ENCODE results near the gene TPPP2.

The TPPP2 gene

DNA sequence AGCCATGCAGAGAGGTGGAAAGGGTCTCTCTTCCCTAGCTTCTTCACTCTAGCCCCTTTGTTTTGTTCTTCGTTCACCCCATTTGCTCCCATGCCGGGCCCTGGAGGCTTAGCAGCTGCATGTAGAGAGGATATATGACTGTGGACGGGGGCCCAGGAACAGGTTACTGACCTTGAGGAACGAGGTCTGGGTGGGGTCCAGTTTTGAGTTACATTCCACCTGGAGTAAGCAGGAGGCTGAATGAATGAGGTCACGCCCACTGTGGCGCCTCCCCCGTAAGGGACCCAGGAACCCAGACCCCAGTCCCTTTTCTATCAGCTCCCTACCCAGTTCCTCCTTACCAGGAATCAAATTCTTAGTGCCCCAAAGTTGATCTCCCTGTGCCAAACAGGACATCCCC lies 11.7 kb upstream of the TPPP2 start:
- Histone ChIP-seq H3K9ac (ENCODE audit: low read length) (no peak overlapping the region), H3K27ac (ENCODE audit: low read length) (no peak overlapping the region), H3K9me3 (ENCODE audit: control insufficient read depth, low read depth, low read length) (no peaks in the 10 kb centered on the region), H3K4me1 (ENCODE audit: control insufficient read depth, low read depth, low read length) (peaks cover 6% of the 10 kb centered on the region), H3K4me3 (ENCODE audit: low read length) (no peak overlapping the region), H3K27me3 (ENCODE audit: control insufficient read depth, insufficient read depth, low read length) (peaks cover 10% of the 10 kb centered on the region), H3K36me3 (ENCODE audit: control insufficient read depth, low read depth, low read length) (no peaks in the 10 kb centered on the region)

DNA sequence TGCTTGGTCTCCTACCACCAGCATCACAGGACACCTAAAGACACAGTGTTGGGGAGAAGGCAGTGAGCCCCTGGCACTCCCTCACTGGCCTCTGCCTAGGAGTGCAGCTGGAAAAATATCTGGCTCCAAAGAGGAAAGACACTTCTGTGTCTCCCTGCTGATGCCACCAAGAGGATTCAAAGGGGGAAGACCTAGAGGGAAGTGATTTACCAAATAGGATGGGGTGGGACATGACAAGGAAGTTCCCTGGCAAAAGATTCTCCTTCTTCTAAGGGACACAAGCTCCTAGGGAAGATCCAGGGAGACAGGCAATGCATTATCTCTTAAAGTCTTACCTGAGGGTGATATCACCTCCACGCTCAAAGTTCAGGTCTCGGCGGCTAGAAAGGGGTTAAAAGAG lies 11.2 kb upstream of the TPPP2 start:
- Histone ChIP-seq H3K27me3 (ENCODE audit: control insufficient read depth, insufficient read depth, low read length) (peaks cover 15% of the 10 kb centered on the region), H3K9ac (ENCODE audit: low read length) (no peak overlapping the region), H3K4me1 (ENCODE audit: control insufficient read depth, low read depth, low read length) (peaks cover 9% of the 10 kb centered on the region), H3K4me3 (ENCODE audit: low read length) (no peak overlapping the region), H3K9me3 (ENCODE audit: control insufficient read depth, low read depth, low read length) (no peaks in the 10 kb centered on the region), H3K27ac (ENCODE audit: low read length) (no peak overlapping the region), H3K36me3 (ENCODE audit: control insufficient read depth, low read depth, low read length) (no peaks in the 10 kb centered on the region)

DNA sequence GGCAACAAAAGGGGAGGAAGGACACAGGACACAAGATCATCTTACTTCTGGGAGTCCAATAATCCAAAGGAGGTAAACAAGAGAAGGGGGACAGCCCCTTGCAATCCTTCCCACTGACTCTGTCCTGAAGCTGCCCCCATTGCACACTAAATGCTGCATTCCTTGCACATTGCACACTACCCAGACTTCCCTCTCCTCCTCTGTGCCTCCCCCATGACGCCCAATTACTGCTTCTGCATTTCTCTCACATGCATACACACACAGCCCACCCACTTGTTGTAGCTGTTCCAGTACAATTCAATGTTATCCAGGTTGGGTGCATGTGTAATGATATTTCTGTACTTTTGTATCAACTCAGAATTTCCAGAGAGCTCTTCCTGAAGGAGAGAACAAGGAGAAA lies 10.7 kb upstream of the TPPP2 start:
- Histone ChIP-seq H3K9ac (ENCODE audit: low read length) (no peak overlapping the region), H3K4me3 (ENCODE audit: low read length) (no peak overlapping the region), H3K27ac (ENCODE audit: low read length) (no peak overlapping the region), H3K4me1 (ENCODE audit: control insufficient read depth, low read depth, low read length) (peaks cover 12% of the 10 kb centered on the region), H3K36me3 (ENCODE audit: control insufficient read depth, low read depth, low read length) (no peaks in the 10 kb centered on the region), H3K27me3 (ENCODE audit: control insufficient read depth, insufficient read depth, low read length) (peaks cover 20% of the 10 kb centered on the region), H3K9me3 (ENCODE audit: control insufficient read depth, low read depth, low read length) (no peaks in the 10 kb centered on the region)

DNA sequence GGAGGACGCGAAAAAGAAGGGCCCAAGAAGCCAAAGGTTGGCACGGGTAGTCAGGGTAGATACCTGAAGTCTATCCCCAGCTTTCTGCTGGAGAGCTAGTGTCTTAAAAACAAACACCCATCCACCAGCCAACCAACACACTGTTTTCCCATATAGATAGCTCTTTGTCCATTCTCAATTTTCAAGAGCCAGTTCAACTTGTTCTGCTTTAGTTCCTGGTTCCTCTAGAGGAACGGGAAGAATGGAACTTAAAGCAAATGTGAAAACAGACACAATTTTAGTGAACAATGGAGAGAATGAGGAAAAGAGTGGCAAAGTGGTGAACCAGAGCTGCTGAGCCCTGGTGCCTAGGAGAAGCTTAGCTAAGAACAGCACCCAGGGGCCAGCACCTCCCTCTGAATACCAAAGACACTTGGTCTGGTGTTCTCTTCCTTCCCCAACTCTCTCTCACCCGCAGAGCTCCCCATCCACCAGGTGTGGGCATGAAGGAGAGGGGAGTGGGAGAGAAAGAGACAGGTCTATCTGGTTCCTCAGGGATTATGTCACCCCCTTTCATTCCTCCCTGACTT lies 9.0 kb upstream of the TPPP2 start:
- H3K4me1 ChIP-seq (ENCODE audit: control insufficient read depth, low read depth, low read length): peaks cover 7% of the 10 kb centered on the region
- H3K9ac ChIP-seq (ENCODE audit: low read length): no peak overlapping the region
- no peak overlapping the region for H3K4me3 ChIP-seq (ENCODE audit: low read length)
- H3K27ac ChIP-seq (ENCODE audit: low read length): no peak overlapping the region
- peaks cover 26% of the 10 kb centered on the region for H3K27me3 ChIP-seq (ENCODE audit: control insufficient read depth, insufficient read depth, low read length)
- H3K9me3 ChIP-seq (ENCODE audit: control insufficient read depth, low read depth, low read length): no peaks in the 10 kb centered on the region
- H3K36me3 ChIP-seq (ENCODE audit: control insufficient read depth, low read depth, low read length): no peaks in the 10 kb centered on the region

DNA sequence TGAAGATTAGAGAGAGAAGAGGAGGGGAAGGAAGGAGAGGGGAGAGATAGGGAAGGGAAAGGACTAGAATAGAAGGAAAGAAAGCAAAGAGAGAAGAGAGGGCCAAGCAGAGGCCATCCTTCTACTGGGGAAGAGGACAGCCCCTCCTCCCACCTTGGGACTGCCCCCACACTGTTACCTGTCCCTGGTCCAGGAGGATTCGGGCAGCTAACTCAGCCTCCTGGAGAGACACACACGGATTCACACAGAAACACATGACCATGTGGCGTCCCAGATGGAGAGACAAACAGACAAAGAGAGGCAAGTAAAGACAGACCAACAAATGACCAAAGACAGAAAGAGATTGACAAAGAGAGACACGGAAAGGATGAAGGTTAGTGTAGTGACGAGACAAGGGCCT lies 7.3 kb upstream of the TPPP2 start:
- no peak overlapping the region for H3K4me3 ChIP-seq (ENCODE audit: low read length)
- no peak overlapping the region for H3K27ac ChIP-seq (ENCODE audit: low read length)
- H3K9me3 ChIP-seq (ENCODE audit: control insufficient read depth, low read depth, low read length): no peaks in the 10 kb centered on the region
- H3K36me3 ChIP-seq (ENCODE audit: control insufficient read depth, low read depth, low read length): no peaks in the 10 kb centered on the region
- H3K4me1 ChIP-seq (ENCODE audit: control insufficient read depth, low read depth, low read length): peaks cover 18% of the 10 kb centered on the region
- no peak overlapping the region for H3K9ac ChIP-seq (ENCODE audit: low read length)
- peaks cover 40% of the 10 kb centered on the region for H3K27me3 ChIP-seq (ENCODE audit: control insufficient read depth, insufficient read depth, low read length)

DNA sequence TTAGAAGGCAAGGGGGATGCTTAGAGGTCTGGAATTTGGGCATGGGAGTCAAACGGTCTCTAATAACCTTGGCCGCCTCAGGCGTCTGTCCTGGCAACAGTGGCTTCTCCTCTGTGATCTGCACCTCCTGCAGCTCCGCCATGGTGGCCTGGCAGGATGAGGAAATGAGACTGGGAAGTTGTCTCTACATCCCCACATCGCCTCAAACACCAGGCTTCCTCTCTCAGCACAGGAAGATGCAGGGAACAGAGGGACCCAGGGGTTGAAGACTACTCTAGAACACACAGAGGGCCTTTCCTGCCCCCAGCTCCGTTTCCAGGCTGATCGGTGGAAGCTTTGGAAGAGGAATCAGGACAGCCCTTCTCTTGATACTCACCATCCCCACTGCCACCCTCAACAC lies 6.8 kb upstream of the TPPP2 start:
- H3K4me1 ChIP-seq (ENCODE audit: control insufficient read depth, low read depth, low read length): peaks cover 18% of the 10 kb centered on the region
- H3K9me3 ChIP-seq (ENCODE audit: control insufficient read depth, low read depth, low read length): no peaks in the 10 kb centered on the region
- no peaks in the 10 kb centered on the region for H3K36me3 ChIP-seq (ENCODE audit: control insufficient read depth, low read depth, low read length)
- peaks cover 40% of the 10 kb centered on the region for H3K27me3 ChIP-seq (ENCODE audit: control insufficient read depth, insufficient read depth, low read length)
- no peak overlapping the region for H3K27ac ChIP-seq (ENCODE audit: low read length)
- H3K4me3 ChIP-seq (ENCODE audit: low read length): no peak overlapping the region
- H3K9ac ChIP-seq (ENCODE audit: low read length): no peak overlapping the region

DNA sequence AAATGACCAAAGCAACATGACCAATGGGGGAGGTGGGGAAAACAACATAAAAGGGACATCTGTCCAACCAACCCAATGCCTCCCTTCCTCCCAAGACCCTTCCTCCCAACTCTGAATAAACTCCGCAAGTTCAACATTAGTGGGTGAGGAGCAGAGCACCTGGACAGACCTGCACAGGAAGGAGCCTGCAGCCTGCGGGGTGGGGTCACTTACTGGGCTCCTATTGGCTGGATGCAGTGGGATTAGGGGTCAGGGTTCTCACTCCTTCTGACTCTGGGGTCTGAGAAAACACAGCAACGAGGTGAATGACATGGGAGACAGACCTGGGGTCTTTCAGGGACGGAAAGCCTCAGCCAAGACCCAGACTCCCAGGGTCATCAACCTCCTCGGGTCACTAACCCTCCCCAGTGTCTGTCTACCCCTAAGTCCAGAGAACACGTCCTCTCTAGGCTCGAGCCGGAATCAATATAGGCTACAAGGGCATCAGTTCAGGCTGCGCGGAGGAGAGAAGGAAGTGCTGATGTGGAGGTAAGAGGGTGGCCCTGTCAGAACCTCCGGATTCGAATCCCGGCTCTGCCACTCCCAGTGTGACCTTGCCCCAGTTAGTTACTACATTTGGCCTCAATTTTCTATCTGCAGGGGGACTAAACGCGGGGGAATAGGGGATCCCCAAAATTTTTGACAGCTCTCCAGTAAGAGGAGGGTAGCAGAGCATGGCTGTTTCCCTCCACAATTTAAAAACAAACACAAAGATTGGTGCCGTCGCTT lies 6.0 kb upstream of the TPPP2 start:
- Histone ChIP-seq H3K36me3 (ENCODE audit: control insufficient read depth, low read depth, low read length) (no peaks in the 10 kb centered on the region), H3K4me3 (ENCODE audit: low read length) (peak overlapping the region; percentile 75), H3K27ac (ENCODE audit: low read length) (no peak overlapping the region), H3K9me3 (ENCODE audit: control insufficient read depth, low read depth, low read length) (no peaks in the 10 kb centered on the region), H3K4me1 (ENCODE audit: control insufficient read depth, low read depth, low read length) (peaks cover 18% of the 10 kb centered on the region), H3K9ac (ENCODE audit: low read length) (peak overlapping the region; percentile 48), H3K27me3 (ENCODE audit: control insufficient read depth, insufficient read depth, low read length) (peaks cover 40% of the 10 kb centered on the region)

DNA sequence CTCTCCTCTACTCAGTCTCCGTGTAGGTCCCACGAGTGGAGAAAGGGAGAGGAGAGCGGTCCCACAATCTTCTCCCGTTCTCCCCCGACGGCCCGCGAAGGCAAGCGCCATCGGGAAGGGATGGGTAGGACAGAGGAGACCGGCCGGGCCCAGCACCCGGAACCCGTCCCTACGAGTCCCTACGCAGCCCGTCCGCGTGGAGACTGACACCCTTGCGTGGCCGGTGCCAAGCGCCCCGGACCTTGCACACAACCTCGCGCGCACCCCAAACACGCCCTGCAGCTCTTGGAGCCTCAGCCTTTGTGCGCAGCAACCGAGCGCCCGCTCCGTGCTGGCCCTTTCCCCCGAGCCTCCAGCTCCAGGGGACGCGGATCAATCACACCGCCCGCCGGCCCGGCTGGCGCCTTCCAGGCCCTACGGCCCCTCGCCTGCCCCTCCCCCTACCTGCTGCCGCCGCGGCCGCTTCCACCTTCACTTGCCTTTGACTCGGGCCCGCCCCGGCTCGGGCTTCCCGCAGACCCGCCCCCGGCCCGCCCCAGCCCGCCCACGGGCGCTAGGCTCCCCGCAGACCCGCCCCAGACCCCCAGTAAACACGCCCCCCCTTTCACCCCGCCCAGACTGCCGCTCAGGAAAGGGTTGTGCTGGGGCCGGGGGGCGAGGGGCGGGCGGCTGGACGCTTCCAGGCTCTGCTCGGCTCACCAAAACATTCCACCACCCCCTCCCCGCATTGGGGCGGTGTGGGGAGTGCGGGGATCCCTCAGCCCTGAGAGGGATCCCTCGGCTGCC lies 5.2 kb upstream of the TPPP2 start, which contains the start of gene NDRG2:
TSS of gene NDRG2 (minus strand) at position 477 of the 786 bp plus-strand sequence. CDS start 1,746 bp downstream, outside the sequence.
- Histone ChIP-seq H3K27me3 (ENCODE audit: control insufficient read depth, insufficient read depth, low read length) (peaks cover 40% of the 10 kb centered on the region), H3K27ac (ENCODE audit: low read length) (no peak within 1 kb of the TSS), H3K9ac (ENCODE audit: low read length) (peak within 1 kb of the TSS; percentile 56), H3K36me3 (ENCODE audit: control insufficient read depth, low read depth, low read length) (no peaks in the 10 kb centered on the region), H3K4me3 (ENCODE audit: low read length) (peak within 1 kb of the TSS; percentile 75), H3K9me3 (ENCODE audit: control insufficient read depth, low read depth, low read length) (no peaks in the 10 kb centered on the region), H3K4me1 (ENCODE audit: control insufficient read depth, low read depth, low read length) (peaks cover 18% of the 10 kb centered on the region)

DNA sequence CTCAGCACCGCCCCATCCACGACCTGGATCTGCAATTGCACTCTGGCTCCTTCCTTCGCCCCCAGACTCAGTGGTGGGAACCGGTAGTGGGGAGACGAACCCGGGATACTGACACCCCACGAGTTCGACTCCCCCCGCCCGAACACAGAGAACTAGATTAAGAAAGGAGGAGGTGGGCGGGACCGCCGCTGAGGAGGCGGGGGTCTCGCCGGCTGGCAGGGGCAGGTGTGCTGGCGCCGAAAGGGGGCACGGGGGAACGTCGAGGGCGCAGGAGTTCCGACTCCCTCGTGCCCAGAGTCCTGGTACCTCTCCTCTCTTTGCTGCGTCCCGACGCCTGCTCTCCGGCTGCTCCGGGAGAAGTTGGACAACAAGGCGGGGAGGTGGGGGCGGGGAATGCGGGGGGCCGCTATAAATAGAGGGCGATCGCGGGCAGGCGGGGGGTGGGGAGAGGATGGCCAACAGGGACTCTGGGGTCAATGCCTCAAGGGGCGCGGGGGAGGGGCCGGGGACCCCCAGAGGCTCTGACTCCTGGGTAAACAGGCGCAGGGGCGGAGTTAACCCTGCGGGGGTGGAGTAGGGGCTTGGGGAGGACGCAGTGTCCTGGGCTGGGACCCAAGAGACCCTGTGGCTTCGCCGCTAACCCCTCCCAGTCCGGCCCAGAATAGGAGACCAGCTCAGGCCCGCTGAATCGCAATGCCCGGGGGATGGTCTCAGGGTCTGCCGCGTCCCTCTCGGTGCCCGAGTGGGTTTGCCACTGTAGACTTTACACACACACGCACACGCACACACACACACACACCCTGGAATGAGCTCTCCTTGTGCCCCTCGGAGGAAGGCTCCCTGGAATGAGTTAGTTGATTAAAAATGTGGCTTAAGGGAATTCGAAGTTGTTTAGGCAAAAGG lies 4.4 kb upstream of the TPPP2 start:
- H3K9ac ChIP-seq (ENCODE audit: low read length): peak overlapping the region; percentile 56
- H3K4me3 ChIP-seq (ENCODE audit: low read length): peak overlapping the region; percentile 75
- no peaks in the 10 kb centered on the region for H3K9me3 ChIP-seq (ENCODE audit: control insufficient read depth, low read depth, low read length)
- H3K27me3 ChIP-seq (ENCODE audit: control insufficient read depth, insufficient read depth, low read length): peaks cover 40% of the 10 kb centered on the region
- no peaks in the 10 kb centered on the region for H3K36me3 ChIP-seq (ENCODE audit: control insufficient read depth, low read depth, low read length)
- H3K27ac ChIP-seq (ENCODE audit: low read length): no peak overlapping the region
- H3K4me1 ChIP-seq (ENCODE audit: control insufficient read depth, low read depth, low read length): peaks cover 18% of the 10 kb centered on the region

DNA sequence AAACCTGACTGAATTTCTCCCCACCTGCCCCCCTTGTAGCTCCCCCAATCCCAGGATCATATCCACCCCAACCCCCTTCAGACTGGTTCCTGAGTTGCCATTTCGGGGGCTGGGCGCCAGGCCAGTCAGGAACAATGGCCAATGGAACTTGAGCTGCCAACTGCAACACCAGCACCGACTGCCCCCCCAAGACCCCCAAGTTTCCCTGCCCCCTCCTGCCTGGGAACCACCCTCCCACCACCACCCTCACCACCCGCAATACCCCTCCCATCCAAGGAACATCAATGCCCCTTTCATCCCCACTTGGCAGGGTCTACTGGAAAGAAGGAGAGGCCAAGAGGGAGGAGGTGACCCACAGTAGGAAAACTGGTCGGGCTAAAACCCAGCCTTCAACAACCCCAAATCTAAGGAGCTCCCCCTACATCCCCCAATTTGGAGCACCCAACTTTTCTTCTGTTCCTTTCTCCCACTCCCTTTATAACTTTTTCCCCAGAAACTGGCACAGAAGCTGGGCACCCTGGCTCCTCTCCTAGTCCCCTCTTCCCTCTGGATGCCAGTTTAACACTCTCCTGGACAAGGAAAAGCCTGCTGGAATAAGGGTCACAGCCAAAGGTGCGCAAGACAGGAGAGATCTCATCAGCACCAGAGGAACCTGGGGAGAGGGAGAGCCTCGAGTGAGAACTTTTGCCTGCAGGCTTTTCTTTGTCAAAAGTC lies 3.6 kb upstream of the TPPP2 start:
- Histone ChIP-seq H3K9me3 (ENCODE audit: control insufficient read depth, low read depth, low read length) (no peaks in the 10 kb centered on the region), H3K27ac (ENCODE audit: low read length) (no peak overlapping the region), H3K27me3 (ENCODE audit: control insufficient read depth, insufficient read depth, low read length) (peaks cover 40% of the 10 kb centered on the region), H3K4me3 (ENCODE audit: low read length) (peak overlapping the region; percentile 75), H3K9ac (ENCODE audit: low read length) (peak overlapping the region; percentile 56), H3K4me1 (ENCODE audit: control insufficient read depth, low read depth, low read length) (peaks cover 18% of the 10 kb centered on the region), H3K36me3 (ENCODE audit: control insufficient read depth, low read depth, low read length) (no peaks in the 10 kb centered on the region)

Measured in iPS-18a (cell line).